Measurements from ENCODE around the gene TPSD1.

DNA sequence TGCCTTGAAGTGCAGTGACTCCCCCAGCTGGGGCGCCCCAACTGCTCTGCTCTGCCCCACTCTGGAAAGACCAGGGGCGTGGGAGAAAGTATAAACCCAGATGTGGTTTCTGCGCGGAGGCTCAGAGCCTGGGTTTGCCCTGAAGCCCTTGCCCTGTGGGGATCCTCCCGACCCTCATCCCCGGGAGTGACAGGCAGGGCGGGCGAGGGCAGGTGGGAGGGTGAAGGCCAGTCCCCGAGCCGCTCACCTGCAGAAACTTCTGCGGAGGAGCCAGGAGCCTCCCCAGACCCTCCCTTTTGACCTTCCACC, 3.8 kb downstream of the TPSD1 start:
- TF ChIP-seq, protein P1, sequence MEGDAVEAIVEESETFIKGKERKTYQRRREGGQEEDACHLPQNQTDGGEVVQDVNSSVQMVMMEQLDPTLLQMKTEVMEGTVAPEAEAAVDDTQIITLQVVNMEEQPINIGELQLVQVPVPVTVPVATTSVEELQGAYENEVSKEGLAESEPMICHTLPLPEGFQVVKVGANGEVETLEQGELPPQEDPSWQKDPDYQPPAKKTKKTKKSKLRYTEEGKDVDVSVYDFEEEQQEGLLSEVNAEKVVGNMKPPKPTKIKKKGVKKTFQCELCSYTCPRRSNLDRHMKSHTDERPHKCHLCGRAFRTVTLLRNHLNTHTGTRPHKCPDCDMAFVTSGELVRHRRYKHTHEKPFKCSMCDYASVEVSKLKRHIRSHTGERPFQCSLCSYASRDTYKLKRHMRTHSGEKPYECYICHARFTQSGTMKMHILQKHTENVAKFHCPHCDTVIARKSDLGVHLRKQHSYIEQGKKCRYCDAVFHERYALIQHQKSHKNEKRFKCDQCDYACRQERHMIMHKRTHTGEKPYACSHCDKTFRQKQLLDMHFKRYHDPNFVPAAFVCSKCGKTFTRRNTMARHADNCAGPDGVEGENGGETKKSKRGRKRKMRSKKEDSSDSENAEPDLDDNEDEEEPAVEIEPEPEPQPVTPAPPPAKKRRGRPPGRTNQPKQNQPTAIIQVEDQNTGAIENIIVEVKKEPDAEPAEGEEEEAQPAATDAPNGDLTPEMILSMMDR (IDR thresholded peaks at IDR 0.05) = no peak
- TF ChIP-seq POLR2A (IDR thresholded peaks at IDR 0.05) = no peak

All from uterus (tissue), 2 donors.